IMR-90 (cell line): Measurements from ENCODE around the gene RPTOR. TPM values are rescaled to one million over a fixed set of nuclear protein-coding genes. Genes with fewer than 3 reads are reported as not detected.

Experiments
- ATAC-seq: fragments of 200-7000 bp; cut with Tn5 transposase; 2 replicates; pipeline ENCODE4 v1.9.1; 2020; ENCODE audit warnings: low read depth, mild to moderate bottlenecking, moderate library complexity
- BruUV-seq: library from RNA; stranded (reverse); fragments of 400-500 nt; replicated peaks from 2 replicates; lab custom pipeline; 2021; lab: Mats Ljungman, UMichigan
- CTCF ChIA-PET: fragments of 300-600 bp; formaldehyde crosslinking; extraction: SDS; loops from one replicate; lab custom pipeline; 2021; ENCODE audit warnings: antibody characterized with exemption; lab: Yijun Ruan, JAX
- POLR2A ChIA-PET: fragments of 300-600 bp; sonication (Branson Sonifier 250); formaldehyde crosslinking; loops from one replicate; lab custom pipeline; 2022; ENCODE audit warnings: antibody characterized with exemption; ENCODE audit not compliant: unreplicated experiment; lab: Charles Lee
- DNase-seq: peaks from one replicate; pipeline ENCODE4 v3.0.0; 2013
- H2AFZ ChIP-seq: replicated peaks from 2 replicates; pipeline ENCODE3; 2013; ENCODE audit warnings: low read length, mild to moderate bottlenecking; ENCODE audit not compliant: poor library complexity
- H2AK5ac ChIP-seq: 2 replicates; pipeline ENCODE4 v1.6.1; 2013; ENCODE audit warnings: low read depth, low read length, inconsistent platforms
- H2AK9ac ChIP-seq: replicated peaks from 2 replicates; pipeline ENCODE3; 2013; ENCODE audit warnings: mild to moderate bottlenecking, low read depth, low read length, moderate library complexity; ENCODE audit not compliant: poor library complexity
- H2BK120ac ChIP-seq: 2 replicates; pipeline ENCODE4 v1.6.1; 2013; ENCODE audit warnings: low read depth, low read length, inconsistent platforms
- H2BK15ac ChIP-seq: 3 replicates; pipeline ENCODE4 v1.6.1; 2013; ENCODE audit warnings: low read depth, low read length, inconsistent platforms
- H2BK20ac ChIP-seq: 2 replicates; pipeline ENCODE4 v1.6.1; 2013; ENCODE audit warnings: low read depth, mild to moderate bottlenecking, inconsistent platforms, low read length, moderate library complexity
- H2BK5ac ChIP-seq: 2 replicates; pipeline ENCODE4 v1.6.1; 2013; ENCODE audit warnings: mild to moderate bottlenecking, low read depth, low read length, inconsistent platforms; ENCODE audit not compliant: poor library complexity, severe bottlenecking
- H3K14ac ChIP-seq: replicated peaks from 2 replicates; pipeline ENCODE4 v1.6.1; 2013; ENCODE audit warnings: low read depth, low read length, inconsistent platforms
- H3K18ac ChIP-seq: 2 replicates; pipeline ENCODE4 v1.6.1; 2013; ENCODE audit warnings: low read depth, low read length, control low read depth
- H3K23ac ChIP-seq: 2 replicates; pipeline ENCODE4 v1.6.1; 2013; ENCODE audit warnings: low read depth, low read length, inconsistent platforms
- H3K27ac ChIP-seq: 2 replicates; pipeline ENCODE4 v1.5.1; 2013; ENCODE audit warnings: mild to moderate bottlenecking, control low read depth, low read length; ENCODE audit not compliant: insufficient read depth
- H3K27me3 ChIP-seq: 2 replicates; pipeline ENCODE4 v1.6.1; 2013; ENCODE audit warnings: low read length; ENCODE audit not compliant: control insufficient read depth, insufficient read depth
- H3K36me3 ChIP-seq: 2 replicates; pipeline ENCODE4 v1.6.1; 2013; ENCODE audit warnings: low read length, mixed read lengths; ENCODE audit not compliant: control insufficient read depth, insufficient read depth
- H3K4ac ChIP-seq: 2 replicates; pipeline ENCODE4 v1.6.1; 2013; ENCODE audit warnings: low read depth, low read length, inconsistent platforms
- H3K4me1 ChIP-seq: 2 replicates; pipeline ENCODE4 v1.6.1; 2013; ENCODE audit warnings: low read length, mixed read lengths; ENCODE audit not compliant: control insufficient read depth, insufficient read depth
- H3K4me2 ChIP-seq: 2 replicates; pipeline ENCODE4 v1.6.1; 2013; ENCODE audit warnings: low read depth, mild to moderate bottlenecking, control low read depth, low read length, moderate library complexity
- H3K4me3 ChIP-seq: 2 replicates; pipeline ENCODE4 v1.5.1; 2013; ENCODE audit warnings: low read depth, mild to moderate bottlenecking, control low read depth, low read length, moderate library complexity; ENCODE audit not compliant: insufficient read depth
- H3K56ac ChIP-seq: 2 replicates; pipeline ENCODE4 v1.6.1; 2013; ENCODE audit warnings: low read length, inconsistent platforms; ENCODE audit not compliant: insufficient read depth; ENCODE audit errors: extremely low read depth
- H3K79me1 ChIP-seq, 2 experiments: 2 replicates each; pipeline ENCODE4 v1.6.1; 2013; ENCODE audit warnings: low read length in 2 of 2, inconsistent platforms in 1 of 2, low read depth in 1 of 2
- H3K9ac ChIP-seq: 2 replicates; pipeline ENCODE4 v1.6.1; 2013; ENCODE audit warnings: low read depth, low read length, control low read depth
- H3K9me1 ChIP-seq: 2 replicates; pipeline ENCODE4 v1.6.1; 2013; ENCODE audit warnings: low read length, inconsistent platforms; ENCODE audit not compliant: insufficient read depth
- H3K9me3 ChIP-seq: 2 replicates; pipeline ENCODE4 v1.6.1; 2013; ENCODE audit warnings: low read length; ENCODE audit not compliant: control insufficient read depth, insufficient read depth
- H4K20me1 ChIP-seq: 2 replicates; pipeline ENCODE4 v1.6.1; 2013; ENCODE audit warnings: low read length, inconsistent platforms; ENCODE audit not compliant: insufficient read depth
- H4K5ac ChIP-seq: 2 replicates; pipeline ENCODE4 v1.6.1; 2013; ENCODE audit warnings: mild to moderate bottlenecking, low read depth, low read length, control low read depth
- H4K8ac ChIP-seq, 2 experiments: 2 replicates each; pipeline ENCODE4 v1.6.1; 2013; ENCODE audit warnings: low read depth in 2 of 2, low read length in 2 of 2, control low read depth in 1 of 2, inconsistent platforms in 1 of 2
- H4K91ac ChIP-seq: 2 replicates; pipeline ENCODE4 v1.6.1; 2013; ENCODE audit warnings: low read depth, low read length, inconsistent platforms; ENCODE audit not compliant: insufficient read depth
- MAZ ChIP-seq: IDR thresholded peaks from 2 replicates; pipeline ENCODE4 v1.6.1; 2012; ENCODE audit warnings: low read depth, mild to moderate bottlenecking, low read length, improper control_type of control experiment, moderate library complexity, borderline replicate concordance
- WGBS, 2 experiments: methylation state at CpG; one replicate each; pipeline versions ENCODE4 v1.1.5 to v1.1.7; 2013; ENCODE audit warnings: missing lambda C conversion rate in 2 of 2; ENCODE audit not compliant: insufficient read length in 1 of 2; ENCODE audit errors: extremely low coverage in 2 of 2; 5-methylcytosine and 5-hydroxymethylcytosine counted together
- dilution Hi-C: fragments of 300-500 bp; cut with HindIII; formaldehyde crosslinking; loops from one replicate; pipeline ENCODE4 v1.14.3; 2018; ENCODE audit warnings: low sequenced_read_pairs; ENCODE audit not compliant: unreplicated experiment
- in situ Hi-C: fragments of 300-500 bp; cut with MboI; formaldehyde crosslinking; loops from 3 replicates; pipeline ENCODE4 v1.14.3; 2019; ENCODE audit warnings: low sequenced_read_pairs, inconsistent platforms, mixed read lengths
- intact Hi-C: fragments of 100-400 bp; cut with micrococcal nuclease; formaldehyde crosslinking; loops from 2 replicates; pipeline ENCODE4 v1.10.0; 2022
- polyA plus RNA-seq, 3 experiments: library from polyadenylated mRNA; depleted of rRNA; stranded (reverse); fragments of >200 nt; gene quantifications; 2 replicates each; pipeline ENCODE4 v1.2.3, GENCODE V29; 2012; ENCODE audit warnings: low replicate concordance in 1 of 3
- total RNA-seq: library from RNA; depleted of rRNA; stranded (reverse); fragments of >200 nt; gene quantifications from 2 replicates; pipeline ENCODE4 v1.2.3, GENCODE V29; 2012
- TF ChIP-seq, protein P1 (sequence below): fragments of 150-350 bp; IDR thresholded peaks from 2 replicates; pipeline ENCODE4 v1.6.1; 2016; ENCODE audit warnings: low read depth, mild to moderate bottlenecking, low read length, moderate library complexity, borderline replicate concordance

RPTOR gene
- total and polyA plus RNA-seq, 2 of the 4 experiments (the other 2 are of a cell fraction), result 10.8 to 14.7 TPM

DNA sequence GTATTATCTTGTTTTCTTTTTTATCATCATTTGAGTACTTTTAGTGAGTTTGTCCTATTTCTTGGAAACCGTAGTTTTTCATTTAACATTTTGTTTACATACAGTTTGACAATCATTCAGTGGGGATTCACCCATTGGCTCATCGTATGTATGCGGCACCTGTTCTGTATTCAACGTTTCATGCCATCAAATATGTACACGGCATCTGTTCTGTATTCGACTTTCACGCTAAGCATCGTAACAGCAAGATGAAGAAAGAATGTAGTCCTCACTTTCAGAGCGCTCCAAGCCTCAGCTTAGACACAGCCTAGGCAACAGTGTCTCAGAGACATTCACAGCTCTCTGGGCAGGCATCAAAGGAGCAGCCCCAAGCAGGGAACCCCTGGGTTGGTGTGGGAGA, 269.9 kb downstream of the RPTOR start:
- no peak overlapping the region for H3K4me2 ChIP-seq
- no peak overlapping the region for H3K23ac ChIP-seq
- peaks cover 3% of the 10 kb centered on the region for H3K9me1 ChIP-seq
- no peak overlapping the region for H2BK5ac ChIP-seq
- no peak overlapping the region for H4K91ac ChIP-seq
- no peak overlapping the region for H3K27ac ChIP-seq
- intact Hi-C loops, result no loop called here
- H3K9me3 ChIP-seq, result no peaks in the 10 kb centered on the region
- no peak overlapping the region for H2AK9ac ChIP-seq
- TF ChIP-seq, protein P1, sequence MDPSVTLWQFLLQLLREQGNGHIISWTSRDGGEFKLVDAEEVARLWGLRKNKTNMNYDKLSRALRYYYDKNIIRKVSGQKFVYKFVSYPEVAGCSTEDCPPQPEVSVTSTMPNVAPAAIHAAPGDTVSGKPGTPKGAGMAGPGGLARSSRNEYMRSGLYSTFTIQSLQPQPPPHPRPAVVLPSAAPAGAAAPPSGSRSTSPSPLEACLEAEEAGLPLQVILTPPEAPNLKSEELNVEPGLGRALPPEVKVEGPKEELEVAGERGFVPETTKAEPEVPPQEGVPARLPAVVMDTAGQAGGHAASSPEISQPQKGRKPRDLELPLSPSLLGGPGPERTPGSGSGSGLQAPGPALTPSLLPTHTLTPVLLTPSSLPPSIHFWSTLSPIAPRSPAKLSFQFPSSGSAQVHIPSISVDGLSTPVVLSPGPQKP, result no peak
- no peak for TF ChIP-seq MAZ
- H3K4me1 ChIP-seq, result peaks cover 6% of the 10 kb centered on the region
- in situ Hi-C loops, result no loop called here
- H4K8ac ChIP-seq, result no peak overlapping the region
- no peak overlapping the region for H3K9ac ChIP-seq
- CTCF ChIA-PET, result no interaction called here
- no peak overlapping the region for H4K5ac ChIP-seq
- no peak overlapping the region for H3K56ac ChIP-seq
- no peak overlapping the region for H2BK15ac ChIP-seq
- H3K14ac ChIP-seq, result no peak overlapping the region
- no TSS peak for BruUV-seq
- no peak overlapping the region for H3K18ac ChIP-seq
- H2AK5ac ChIP-seq, result no peak overlapping the region
- ATAC-seq (no peak), DNase-seq (no peak)
- 95% methylated on average over 9 of the region's 9 CpGs; no CpG with 5 or more reads in 1 of the 2 experiments for WGBS, 2 experiments
- H4K20me1 ChIP-seq, result no peaks in the 10 kb centered on the region
- H3K79me1 ChIP-seq, result peaks cover 19 to 33% of the 10 kb centered on the region in 2 experiments
- H3K4ac ChIP-seq, result no peak overlapping the region
- dilution Hi-C loops, result no loop called here
- no peak overlapping the region for H2BK20ac ChIP-seq
- peaks cover 8% of the 10 kb centered on the region; the same call in 1 of the 2 replicates for H3K36me3 ChIP-seq
- H2BK120ac ChIP-seq, result no peak overlapping the region
- POLR2A ChIA-PET, result interaction anchor here (0.6 kb wide), 1 partner anchor 622 kb away, joined by 3 read pairs; no protein-coding TSS in a partner anchor
- no peaks in the 10 kb centered on the region for H3K27me3 ChIP-seq
- no peak overlapping the region for H2AFZ ChIP-seq
- no peak overlapping the region for H3K4me3 ChIP-seq
